HCT116 (cell line): ENCODE measurements around the gene PTPN22.

Source experiments
- CEBPB ChIP-seq: IDR thresholded peaks from 2 replicates; pipeline ENCODE4 v1.6.1; 2012; ENCODE audit warnings: low read depth
- CTCF ChIP-seq, 3 experiments: fragments of 200-600 bp in 1 of 3; sonication (generic) in 1 of 3; IDR thresholded peaks in 2 of 3; conservative IDR thresholded peaks in 1 of 3; 2 replicates each; pipeline ENCODE4 v1.5.1; 2012 to 2017; ENCODE audit warnings: low read depth in 2 of 3, low read length in 2 of 3, antibody characterized with exemption in 1 of 3, borderline replicate concordance in 1 of 3, control low read depth in 1 of 3, mild to moderate bottlenecking in 1 of 3, mixed read lengths in 1 of 3, mixed run types in 1 of 3, moderate library complexity in 1 of 3; ENCODE audit not compliant: insufficient read depth in 1 of 3
- ELF1 ChIP-seq: IDR thresholded peaks from 2 replicates; pipeline ENCODE4 v1.6.1; 2012; ENCODE audit warnings: low read depth, borderline replicate concordance
- JUND ChIP-seq: IDR thresholded peaks from 2 replicates; pipeline ENCODE4 v1.6.1; 2012
- MAX ChIP-seq: IDR thresholded peaks from 2 replicates; pipeline ENCODE4 v1.6.1; 2012
- POLR2A ChIP-seq: IDR thresholded peaks from 2 replicates; pipeline ENCODE4 v1.7.0; 2011; ENCODE audit warnings: borderline replicate concordance; ENCODE audit not compliant: insufficient read depth, insufficient read length; ENCODE audit errors: extremely low read depth
- POLR2AphosphoS5 ChIP-seq: IDR thresholded peaks from 2 replicates; pipeline ENCODE4 v1.6.1; 2011; ENCODE audit warnings: mild to moderate bottlenecking, low read depth, low read length, moderate library complexity
- TF ChIP-seq, protein P1 (sequence below): IDR thresholded peaks from 2 replicates; pipeline ENCODE4 v1.6.1; 2012; ENCODE audit warnings: low read depth

GRCh38 chr1:113898241-113898814, 26.8 kb upstream of the PTPN22 start:
- TF ChIP-seq, protein P1, sequence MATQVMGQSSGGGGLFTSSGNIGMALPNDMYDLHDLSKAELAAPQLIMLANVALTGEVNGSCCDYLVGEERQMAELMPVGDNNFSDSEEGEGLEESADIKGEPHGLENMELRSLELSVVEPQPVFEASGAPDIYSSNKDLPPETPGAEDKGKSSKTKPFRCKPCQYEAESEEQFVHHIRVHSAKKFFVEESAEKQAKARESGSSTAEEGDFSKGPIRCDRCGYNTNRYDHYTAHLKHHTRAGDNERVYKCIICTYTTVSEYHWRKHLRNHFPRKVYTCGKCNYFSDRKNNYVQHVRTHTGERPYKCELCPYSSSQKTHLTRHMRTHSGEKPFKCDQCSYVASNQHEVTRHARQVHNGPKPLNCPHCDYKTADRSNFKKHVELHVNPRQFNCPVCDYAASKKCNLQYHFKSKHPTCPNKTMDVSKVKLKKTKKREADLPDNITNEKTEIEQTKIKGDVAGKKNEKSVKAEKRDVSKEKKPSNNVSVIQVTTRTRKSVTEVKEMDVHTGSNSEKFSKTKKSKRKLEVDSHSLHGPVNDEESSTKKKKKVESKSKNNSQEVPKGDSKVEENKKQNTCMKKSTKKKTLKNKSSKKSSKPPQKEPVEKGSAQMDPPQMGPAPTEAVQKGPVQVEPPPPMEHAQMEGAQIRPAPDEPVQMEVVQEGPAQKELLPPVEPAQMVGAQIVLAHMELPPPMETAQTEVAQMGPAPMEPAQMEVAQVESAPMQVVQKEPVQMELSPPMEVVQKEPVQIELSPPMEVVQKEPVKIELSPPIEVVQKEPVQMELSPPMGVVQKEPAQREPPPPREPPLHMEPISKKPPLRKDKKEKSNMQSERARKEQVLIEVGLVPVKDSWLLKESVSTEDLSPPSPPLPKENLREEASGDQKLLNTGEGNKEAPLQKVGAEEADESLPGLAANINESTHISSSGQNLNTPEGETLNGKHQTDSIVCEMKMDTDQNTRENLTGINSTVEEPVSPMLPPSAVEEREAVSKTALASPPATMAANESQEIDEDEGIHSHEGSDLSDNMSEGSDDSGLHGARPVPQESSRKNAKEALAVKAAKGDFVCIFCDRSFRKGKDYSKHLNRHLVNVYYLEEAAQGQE, result no peak
- TF ChIP-seq JUND (no peak), MAX (no peak), CTCF (IDR thresholded peaks at IDR 0.05 in 2 of 3, conservative IDR thresholded peaks at IDR 0.05 in 1 of 3; ENCODE audit: borderline replicate concordance in 1 of 3, insufficient read depth in 1 of 3, low read depth in 2 of 3, low read length in 2 of 3) (no peak), POLR2A (no peak), ELF1 (no peak), POLR2AphosphoS5 (no peak), CEBPB (no peak)
